Fibroblast of peridontal ligament (primary cell): Measurements from ENCODE around the gene CRYBG2.

Experiments
- DNase-seq: peaks from one replicate; pipeline ENCODE4 v3.0.0-alpha.2; 2010; ENCODE audit errors: extremely low read depth

Gene CRYBG2

DNA sequence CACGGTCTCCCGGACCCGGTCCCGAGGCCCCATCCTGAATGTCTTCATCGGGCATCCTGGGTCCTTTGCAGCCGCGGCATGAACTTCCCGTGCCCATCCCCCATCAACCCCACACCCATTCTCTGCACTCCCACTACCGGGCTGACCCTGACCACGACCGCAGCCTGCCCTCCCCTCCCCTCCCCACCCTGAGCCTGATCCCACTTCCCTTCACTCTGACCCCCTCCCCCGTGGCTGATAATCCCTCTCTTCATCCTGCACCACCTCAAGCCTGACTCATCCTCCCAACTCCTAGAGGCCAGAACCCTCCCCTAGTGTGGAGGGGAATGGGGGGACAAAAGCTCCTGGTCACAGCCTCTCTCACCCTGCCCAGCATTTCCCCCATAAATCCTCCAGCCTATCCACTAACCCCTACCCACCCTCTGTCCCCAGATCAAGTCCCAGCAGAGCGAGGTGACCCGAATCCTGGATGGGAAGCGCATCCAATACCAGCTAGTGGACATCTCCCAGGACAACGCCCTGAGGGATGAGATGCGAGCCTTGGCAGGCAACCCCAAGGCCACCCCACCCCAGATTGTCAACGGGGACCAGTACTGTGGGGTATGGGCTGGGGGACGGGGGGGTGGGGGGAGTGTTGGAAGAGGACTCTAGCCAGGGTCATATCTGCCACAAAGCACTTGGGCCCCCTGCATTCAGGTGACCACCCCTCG lies 73.4 kb downstream of the CRYBG2 start:
- no peak for DNase-seq

DNA sequence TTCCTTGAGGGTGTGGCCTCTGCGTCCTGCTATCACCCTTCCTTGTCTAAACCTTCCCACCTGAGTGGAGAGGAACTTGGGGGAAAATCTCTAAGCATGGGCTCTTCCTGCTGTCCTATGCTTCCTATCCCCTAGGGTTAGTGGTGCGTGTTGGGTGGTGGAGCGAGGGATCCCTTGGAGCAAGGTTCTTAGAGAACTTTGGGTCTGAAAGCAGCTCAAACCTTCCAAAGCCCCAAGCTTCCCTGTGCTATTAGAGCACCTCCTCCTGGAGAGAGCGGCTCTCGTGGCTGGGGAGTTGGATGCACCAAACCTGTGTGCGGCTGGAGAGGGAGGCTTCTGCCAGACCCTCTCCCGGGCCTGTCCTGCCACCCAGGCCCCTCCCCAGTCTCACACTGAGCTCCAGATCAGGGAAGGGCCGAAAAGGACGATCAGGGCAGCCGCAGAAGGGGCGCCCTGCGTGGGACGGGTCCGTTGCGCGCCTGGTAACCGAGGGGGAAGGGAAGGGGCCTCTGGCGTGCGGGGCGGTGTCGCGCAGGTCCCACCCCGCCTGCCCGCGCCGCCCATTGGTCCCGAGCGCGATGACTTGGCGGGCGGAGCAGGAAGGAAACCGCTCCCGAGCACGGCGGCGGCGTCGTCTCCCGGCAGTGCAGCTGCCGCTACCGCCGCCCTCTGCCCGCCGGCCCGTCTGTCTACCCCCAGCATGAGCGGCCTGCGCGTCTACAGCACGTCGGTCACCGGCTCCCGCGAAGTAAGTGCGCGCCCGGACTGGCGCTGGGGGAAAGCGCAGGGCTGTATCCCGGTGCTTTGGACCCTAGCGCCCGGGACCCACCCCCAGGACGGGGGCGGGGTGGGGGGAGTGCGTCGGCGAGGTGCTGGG lies 74.2 kb downstream of the CRYBG2 start, which contains the start of gene SH3BGRL3:
TSS of gene SH3BGRL3 (plus strand) at position 631 of the 877 bp plus-strand sequence. CDS start at position 701, 70 bp downstream.
- DNase-seq: peak; percentile 67

DNA sequence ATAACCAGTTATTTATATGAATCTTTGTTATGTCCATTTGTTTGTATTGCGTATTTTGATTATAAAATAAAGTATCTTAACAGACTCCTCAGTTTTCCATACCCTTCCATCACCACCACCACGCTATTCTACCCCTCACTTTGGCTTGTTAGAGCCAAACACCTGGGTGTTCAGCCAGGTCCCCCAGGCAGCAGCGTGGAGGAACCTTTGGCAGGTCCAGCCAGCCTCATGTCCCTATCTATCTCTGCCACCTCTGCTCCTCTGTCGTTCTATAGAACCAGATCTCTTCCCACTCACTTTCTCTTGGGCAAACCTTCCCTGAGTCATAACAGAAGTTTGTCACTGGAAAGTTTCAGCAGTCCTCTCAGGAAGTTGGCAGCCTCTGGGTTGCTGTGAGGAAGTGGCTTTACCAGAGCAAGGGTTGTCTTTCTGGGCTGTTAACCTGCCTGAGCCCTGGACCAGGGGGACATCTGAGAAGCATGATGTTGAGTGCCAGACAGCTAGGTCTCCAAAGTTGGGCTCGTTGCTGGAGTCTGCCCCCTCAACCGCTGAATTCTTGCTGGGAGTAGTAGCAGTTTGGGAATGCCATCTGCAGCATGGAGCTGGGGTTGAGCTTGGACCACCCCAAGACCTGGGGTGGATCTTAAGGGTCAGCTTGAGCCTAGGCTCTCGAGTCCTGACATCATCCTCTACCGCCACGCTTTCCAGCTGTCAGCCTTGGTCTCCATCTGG lies 75.0 kb downstream of the CRYBG2 start:
- DNase-seq: peak; percentile 37

DNA sequence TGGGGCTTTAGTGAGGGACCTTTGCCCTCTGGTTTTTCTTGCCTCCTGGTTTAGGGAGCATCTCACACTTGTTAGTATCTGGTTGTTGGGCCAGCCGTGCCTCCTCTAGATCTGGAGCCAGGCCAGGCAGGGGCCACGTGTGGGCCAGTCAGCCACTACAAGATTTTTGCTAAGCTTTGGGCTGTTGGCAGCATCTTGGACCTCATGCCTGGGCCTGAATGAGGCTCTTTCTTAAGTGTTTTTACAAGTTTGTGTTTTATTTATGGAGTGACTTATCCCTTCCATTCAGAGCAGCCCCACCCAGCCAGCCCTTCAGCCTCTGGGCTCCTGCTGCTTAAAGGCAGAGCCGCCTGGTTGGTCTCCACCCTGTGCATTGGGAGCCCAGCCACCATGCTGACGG lies 75.6 kb downstream of the CRYBG2 start:
- peak; percentile 85 for DNase-seq

DNA sequence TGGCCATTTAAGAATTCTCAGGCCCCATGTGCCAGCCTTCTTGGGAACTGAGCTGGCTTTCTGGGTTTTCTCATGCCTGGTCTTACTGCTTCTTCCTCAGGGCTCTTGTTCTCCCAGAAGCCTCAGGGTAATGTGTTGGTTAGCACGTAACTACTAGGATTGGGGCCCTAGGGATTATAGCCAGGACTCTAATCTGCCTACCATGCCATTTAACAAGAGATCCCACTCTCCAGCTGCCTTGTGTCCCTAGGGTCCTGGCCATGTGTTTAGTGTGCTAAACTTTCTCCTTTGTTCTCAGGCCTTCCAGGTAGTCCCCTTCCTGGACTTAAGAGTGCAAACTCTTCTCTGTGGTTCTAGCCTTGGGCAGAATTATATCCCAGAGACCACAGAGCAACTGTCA lies 76.2 kb downstream of the CRYBG2 start:
- DNase-seq: no peak

DNA sequence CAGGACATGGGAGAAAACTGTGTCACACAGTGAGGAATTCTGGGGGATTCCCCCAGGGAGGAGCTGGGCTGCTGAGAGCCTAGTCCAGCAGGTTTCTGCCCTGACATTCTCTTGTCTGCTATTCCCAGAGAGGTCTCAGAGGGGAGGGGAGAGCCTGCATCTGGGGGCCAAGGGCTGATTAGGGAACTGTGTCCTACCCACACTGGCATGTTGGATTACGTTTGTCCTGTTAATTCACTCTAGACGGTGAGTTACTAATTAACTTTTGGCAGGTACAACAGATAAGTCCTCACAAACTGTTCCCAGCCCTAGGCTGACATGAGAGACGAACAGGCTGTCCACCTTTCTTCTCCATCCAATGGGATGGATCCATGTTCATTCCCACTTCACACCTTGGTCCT lies 76.7 kb downstream of the CRYBG2 start:
- DNase-seq: no peak

DNA sequence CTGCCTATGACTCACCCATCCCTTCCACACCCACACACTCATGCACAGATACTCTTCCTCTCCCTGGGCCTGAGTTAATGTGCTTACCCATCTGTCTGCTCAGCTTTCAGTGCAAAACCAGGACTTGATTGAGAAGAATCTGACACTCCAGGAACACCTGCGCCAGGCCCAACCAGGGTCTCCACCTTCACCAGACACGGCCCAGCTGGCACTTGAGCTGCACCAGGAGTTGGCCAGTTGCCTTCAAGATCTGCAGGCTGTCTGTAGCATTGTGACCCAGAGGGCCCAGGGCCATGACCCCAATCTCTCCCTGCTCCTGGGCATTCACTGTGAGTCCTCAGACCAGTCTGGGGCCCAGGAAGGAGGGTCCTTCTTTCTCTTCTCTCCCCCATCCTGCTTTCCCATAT lies 77.5 kb downstream of the CRYBG2 start:
- no peak for DNase-seq

DNA sequence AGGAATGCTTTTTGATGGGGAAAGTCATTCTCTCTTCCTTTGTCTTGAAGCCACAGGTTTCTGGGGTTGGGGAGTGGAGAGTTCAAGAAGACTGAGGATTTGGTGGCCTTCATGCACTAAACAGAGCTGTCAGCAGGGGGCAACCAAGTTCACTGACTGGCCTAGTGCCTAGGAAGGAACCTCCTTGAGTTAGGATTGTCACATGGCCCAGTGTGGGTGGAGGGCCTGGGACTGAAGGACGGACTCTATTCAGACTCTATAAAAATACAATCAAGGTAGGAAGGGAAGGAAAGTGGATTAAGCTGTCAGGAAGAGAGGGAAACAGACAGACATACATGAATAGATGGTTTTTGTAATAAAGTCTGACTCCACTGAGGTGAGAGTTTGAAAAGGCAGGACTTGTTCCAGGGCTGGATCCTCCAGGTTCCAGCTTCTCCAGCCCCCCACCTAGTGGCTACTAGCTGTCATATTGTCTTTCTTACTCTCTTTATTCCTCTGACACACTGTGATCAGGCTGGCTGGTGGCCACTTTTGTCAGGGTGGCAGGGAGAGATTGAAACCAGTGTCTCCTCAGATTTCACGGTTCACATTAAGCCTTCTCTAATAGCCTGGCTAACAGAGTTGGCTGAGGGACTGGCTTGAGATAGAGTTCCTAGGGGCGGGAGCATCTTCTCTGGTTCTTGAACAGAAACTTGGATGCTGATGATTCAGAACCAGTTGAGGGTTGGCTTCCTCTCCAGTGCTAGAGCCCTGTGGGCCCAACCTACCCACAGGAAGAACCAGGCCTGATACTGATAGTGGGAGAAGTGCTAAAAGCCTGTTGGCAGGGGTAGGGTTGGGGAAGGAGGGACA lies 78.1 kb downstream of the CRYBG2 start:
- peak; percentile 95 for DNase-seq

DNA sequence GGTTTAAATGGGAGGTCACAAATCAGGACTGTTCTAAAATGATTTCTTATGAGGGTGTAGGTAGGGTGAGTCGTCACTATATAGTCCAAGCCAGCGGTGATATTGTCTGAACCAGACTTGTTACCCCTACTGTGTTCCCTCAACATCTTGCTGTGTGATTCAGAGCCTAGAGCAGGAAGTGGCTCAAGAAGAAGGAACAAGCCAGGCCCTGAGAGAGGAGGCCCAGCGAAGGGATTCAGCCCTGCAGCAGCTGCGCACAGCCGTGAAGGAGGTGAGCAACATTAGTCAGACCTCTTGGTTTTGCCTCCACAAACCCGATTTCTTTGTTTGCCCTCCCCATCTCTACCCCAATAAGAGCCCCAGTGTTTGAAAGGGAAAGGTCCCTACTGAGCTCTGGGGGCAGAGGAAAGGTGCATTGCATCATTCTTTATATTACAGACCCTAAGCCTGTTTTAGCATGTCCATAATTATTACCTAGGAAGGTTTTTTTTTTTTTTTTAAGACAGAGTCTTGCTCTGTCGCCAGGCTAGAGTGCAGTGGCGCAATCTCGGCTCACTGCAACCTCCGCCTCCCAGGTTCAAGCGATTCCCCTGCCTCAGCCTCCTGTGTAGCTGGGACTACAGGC lies 79.0 kb downstream of the CRYBG2 start:
- no peak for DNase-seq
